ENCODE data around the gene SRRM4.

SRRM4 gene

GRCh38 chr12:119204671-119205285 lies 223.4 kb downstream of the SRRM4 start:
- 78 to 80% methylated on average over 7 of the region's 7 CpGs for WGBS, 2 experiments
- Histone ChIP-seq H3K4me1 (ENCODE audit: control insufficient read depth, insufficient read depth, low read length) (peaks cover 9% of the 10 kb centered on the region), H3K9me3 (ENCODE audit: control insufficient read depth, low read length) (no peaks in the 10 kb centered on the region), H3K27me3 (ENCODE audit: control insufficient read depth, insufficient read depth, low read length, poor library complexity, severe bottlenecking) (no peaks in the 10 kb centered on the region), H3K27ac (ENCODE audit: insufficient read depth, low read depth, low read length, poor library complexity, severe bottlenecking) (no peak overlapping the region), H3K36me3 (ENCODE audit: control insufficient read depth, insufficient read depth, low read length) (no peaks in the 10 kb centered on the region), H3K4me3 (ENCODE audit: insufficient read depth, low read depth, low read length) (no peak overlapping the region)

- H3K4me1 ChIP-seq (ENCODE audit: control insufficient read depth, insufficient read depth, low read length), result peaks cover 9% of the 10 kb centered on the region
- 58 to 67% methylated on average over 6 to 8 of the region's 8 CpGs for WGBS, 2 experiments
- H3K27ac ChIP-seq (ENCODE audit: insufficient read depth, low read depth, low read length, poor library complexity, severe bottlenecking), result no peak overlapping the region
- no peaks in the 10 kb centered on the region for H3K36me3 ChIP-seq (ENCODE audit: control insufficient read depth, insufficient read depth, low read length)
- no peaks in the 10 kb centered on the region for H3K9me3 ChIP-seq (ENCODE audit: control insufficient read depth, low read length)
- no peaks in the 10 kb centered on the region for H3K27me3 ChIP-seq (ENCODE audit: control insufficient read depth, insufficient read depth, low read length, poor library complexity, severe bottlenecking)
- no peak overlapping the region for H3K4me3 ChIP-seq (ENCODE audit: insufficient read depth, low read depth, low read length)
Measured at GRCh38 chr12:119206348-119207062, 225.2 kb downstream of the SRRM4 start.

- Histone ChIP-seq H3K27ac (ENCODE audit: insufficient read depth, low read depth, low read length, poor library complexity, severe bottlenecking) (no peak overlapping the region), H3K27me3 (ENCODE audit: control insufficient read depth, insufficient read depth, low read length, poor library complexity, severe bottlenecking) (no peaks in the 10 kb centered on the region), H3K4me3 (ENCODE audit: insufficient read depth, low read depth, low read length) (no peak overlapping the region), H3K9me3 (ENCODE audit: control insufficient read depth, low read length) (no peaks in the 10 kb centered on the region), H3K4me1 (ENCODE audit: control insufficient read depth, insufficient read depth, low read length) (peaks cover 9% of the 10 kb centered on the region), H3K36me3 (ENCODE audit: control insufficient read depth, insufficient read depth, low read length) (no peaks in the 10 kb centered on the region)
- 86 to 90% methylated on average over 2 of the region's 2 CpGs for WGBS, 2 experiments
Measured at GRCh38 chr12:119207063-119207560, 225.8 kb downstream of the SRRM4 start.

- Histone ChIP-seq H3K9me3 (ENCODE audit: control insufficient read depth, low read length) (no peaks in the 10 kb centered on the region), H3K4me3 (ENCODE audit: insufficient read depth, low read depth, low read length) (no peak overlapping the region), H3K4me1 (ENCODE audit: control insufficient read depth, insufficient read depth, low read length) (peaks cover 9% of the 10 kb centered on the region), H3K27me3 (ENCODE audit: control insufficient read depth, insufficient read depth, low read length, poor library complexity, severe bottlenecking) (no peaks in the 10 kb centered on the region), H3K27ac (ENCODE audit: insufficient read depth, low read depth, low read length, poor library complexity, severe bottlenecking) (no peak overlapping the region), H3K36me3 (ENCODE audit: control insufficient read depth, insufficient read depth, low read length) (no peaks in the 10 kb centered on the region)
- 73 to 75% methylated on average over 6 of the region's 6 CpGs for WGBS, 2 experiments
Measured at GRCh38 chr12:119208626-119209061, 227.3 kb downstream of the SRRM4 start.

GRCh38 chr12:119211884-119212283 lies 230.5 kb downstream of the SRRM4 start:
- H3K4me1 ChIP-seq (ENCODE audit: control insufficient read depth, insufficient read depth, low read length), result peaks cover 2% of the 10 kb centered on the region
- H3K9me3 ChIP-seq (ENCODE audit: control insufficient read depth, low read length), result no peaks in the 10 kb centered on the region
- no peaks in the 10 kb centered on the region for H3K36me3 ChIP-seq (ENCODE audit: control insufficient read depth, insufficient read depth, low read length)
- no peaks in the 10 kb centered on the region for H3K27me3 ChIP-seq (ENCODE audit: control insufficient read depth, insufficient read depth, low read length, poor library complexity, severe bottlenecking)
- H3K4me3 ChIP-seq (ENCODE audit: insufficient read depth, low read depth, low read length), result no peak overlapping the region
- no peak overlapping the region for H3K27ac ChIP-seq (ENCODE audit: insufficient read depth, low read depth, low read length, poor library complexity, severe bottlenecking)
- 92 to 94% methylated on average over 13 of the region's 13 CpGs for WGBS, 2 experiments

Data from ectodermal cell (in vitro differentiated cells).